CD4-positive, CD25-positive, alpha-beta regulatory T cell (primary cell): ENCODE results near the gene CALML3. TPM values are rescaled to one million over a fixed set of nuclear protein-coding genes. Genes with fewer than 3 reads are reported as not detected.

Source experiments
- ATAC-seq, 2 donors: fragments of 150-1000 bp; cut with Tn5 transposase; one replicate each; pipeline ENCODE4 v1.10.0; 2021; ENCODE audit warnings: low read depth in 2 of 2, moderate number of reproducible peaks in 2 of 2, moderate library complexity in 1 of 2
- DNase-seq, 3 donors: peaks; one replicate each; pipeline versions ENCODE4 v3.0.0 to v3.0.0-alpha.2; 2012 to 2022; ENCODE audit warnings: mixed read lengths in 1 of 3
- H3K27ac ChIP-seq: one replicate; pipeline ENCODE4 v1.7.0; 2013; ENCODE audit warnings: mild to moderate bottlenecking, low read length; ENCODE audit not compliant: insufficient read depth, poor library complexity, severe bottlenecking
- H3K27me3 ChIP-seq: one replicate; pipeline ENCODE4 v1.7.0; 2013; ENCODE audit warnings: low read length; ENCODE audit not compliant: control insufficient read depth, insufficient read depth
- H3K36me3 ChIP-seq: one replicate; pipeline ENCODE4 v1.7.0; 2013; ENCODE audit warnings: mild to moderate bottlenecking, low read length, moderate library complexity; ENCODE audit not compliant: control insufficient read depth, insufficient read depth
- H3K4me1 ChIP-seq: 2 replicates; pipeline ENCODE4 v1.7.0; 2013; ENCODE audit warnings: mild to moderate bottlenecking, low read length; ENCODE audit not compliant: insufficient read depth, control insufficient read depth, poor library complexity, severe bottlenecking
- H3K4me3 ChIP-seq: one replicate; pipeline ENCODE4 v1.7.0; 2013; ENCODE audit warnings: low read depth, mild to moderate bottlenecking, low read length, moderate library complexity
- H3K9me3 ChIP-seq, 2 experiments: 1 replicate in 1 of 2; 2 replicates in 1 of 2; pipeline ENCODE4 v1.7.0; 2013; ENCODE audit warnings: low read length in 2 of 2, mild to moderate bottlenecking in 1 of 2, moderate library complexity in 1 of 2; ENCODE audit not compliant: control insufficient read depth in 2 of 2
- H3K27ac Mint-ChIP-seq, 3 donors: one replicate each; pipeline ENCODE4 v1.8.0; 2020 to 2022; ENCODE audit warnings: mild to moderate bottlenecking in 3 of 3, mixed read lengths in 3 of 3, moderate library complexity in 2 of 3
- H3K27me3 Mint-ChIP-seq: one replicate; pipeline ENCODE4 v1.8.0; 2022; ENCODE audit warnings: mild to moderate bottlenecking, mixed read lengths
- H3K36me3 Mint-ChIP-seq: one replicate; pipeline ENCODE4 v1.8.0; 2020; ENCODE audit warnings: mixed read lengths
- H3K4me1 Mint-ChIP-seq, 4 donors: one replicate each; pipeline ENCODE4 v1.8.0; 2020 to 2022; ENCODE audit warnings: mixed read lengths in 4 of 4, mild to moderate bottlenecking in 1 of 4
- H3K4me3 Mint-ChIP-seq, 4 donors: one replicate each; pipeline ENCODE4 v1.8.0; 2020 to 2022; ENCODE audit warnings: mild to moderate bottlenecking in 4 of 4, mixed read lengths in 4 of 4, moderate library complexity in 3 of 4
- H3K9me3 Mint-ChIP-seq, 7 donors: one replicate each; pipeline ENCODE4 v1.8.0; 2020 to 2022; ENCODE audit warnings: mixed read lengths in 7 of 7, mild to moderate bottlenecking in 3 of 7, moderate library complexity in 2 of 7
- polyA plus RNA-seq, 4 donors: library from polyadenylated mRNA; unstranded; fragments of 300-500 nt; fragmentation: Illumina TruSeq; gene quantifications; one replicate each; pipeline ENCODE4 v1.2.3, GENCODE V29; 2021
- total RNA-seq: library from RNA; stranded (reverse); gene quantifications from one replicate; pipeline ENCODE4 v1.2.3, GENCODE V29; 2022

The CALML3 gene
- total and polyA plus RNA-seq, 5 donors from 2014 or later, result not detected

- DNase-seq (no peak), ATAC-seq (no peak)
- H3K9me3 ChIP-seq, result no peaks in the 10 kb centered on the region
- Mint-ChIP-seq H3K4me1 (peaks cover 0 to 3% (median 0%) of the 10 kb centered on the region in 4 donors), H3K4me3 (no peak overlapping the region), H3K27ac (peak overlapping the region in 1 of 3 donors; percentile 18), H3K27me3 (no peaks in the 10 kb centered on the region), H3K36me3 (no peaks in the 10 kb centered on the region), H3K9me3 (no peaks in the 10 kb centered on the region)
- no peaks in the 10 kb centered on the region for H3K4me1 ChIP-seq
- no peaks in the 10 kb centered on the region for H3K36me3 ChIP-seq
- no peak overlapping the region for H3K4me3 ChIP-seq
- H3K27me3 ChIP-seq, result no peaks in the 10 kb centered on the region
- no peak overlapping the region for H3K27ac ChIP-seq
Observed at GRCh38 chr10:5486853-5487235, 37.9 kb upstream of the CALML3 start.

- Histone ChIP-seq H3K4me1 (no peaks in the 10 kb centered on the region), H3K36me3 (no peaks in the 10 kb centered on the region), H3K4me3 (no peak overlapping the region), H3K27ac (no peak overlapping the region), H3K27me3 (no peaks in the 10 kb centered on the region), H3K9me3 (no peaks in the 10 kb centered on the region)
- no peaks in the 10 kb centered on the region for H3K27me3 Mint-ChIP-seq
- peaks cover 0 to 3% (median 0%) of the 10 kb centered on the region in 4 donors for H3K4me1 Mint-ChIP-seq
- peaks cover 0 to 4% (median 0%) of the 10 kb centered on the region in 7 donors for H3K9me3 Mint-ChIP-seq
- H3K36me3 Mint-ChIP-seq, result no peaks in the 10 kb centered on the region
- H3K27ac Mint-ChIP-seq, result no peak overlapping the region
- no peak overlapping the region for H3K4me3 Mint-ChIP-seq
- DNase-seq (no peak), ATAC-seq (no peak)
Observed at GRCh38 chr10:5488272-5489161, 36.2 kb upstream of the CALML3 start.

DNA sequence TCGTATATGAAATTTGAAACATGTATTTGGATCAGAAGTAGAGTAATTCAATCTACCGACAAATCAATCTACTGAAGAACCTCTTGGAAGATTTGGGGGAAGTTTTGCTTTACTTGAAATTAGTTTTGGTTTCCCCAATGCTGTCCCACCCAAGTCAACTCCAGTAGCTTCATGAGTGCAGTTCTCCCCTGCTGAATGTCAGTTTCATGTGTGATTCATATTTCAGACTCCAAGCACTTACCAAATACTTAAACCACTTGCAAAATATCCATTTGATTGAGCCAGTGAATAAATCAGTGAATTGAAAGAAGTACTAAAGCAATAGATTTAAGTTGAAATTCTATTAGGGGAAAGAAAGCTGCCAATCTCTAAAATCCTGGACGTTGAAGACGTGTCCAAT, 34.7 kb upstream of the CALML3 start:
- Mint-ChIP-seq H3K27me3 (no peaks in the 10 kb centered on the region), H3K9me3 (peaks cover 0 to 4% (median 0%) of the 10 kb centered on the region in 7 donors), H3K36me3 (no peaks in the 10 kb centered on the region), H3K4me1 (peaks cover 0 to 3% (median 0%) of the 10 kb centered on the region in 4 donors), H3K27ac (no peak overlapping the region), H3K4me3 (no peak overlapping the region)
- Histone ChIP-seq H3K36me3 (no peaks in the 10 kb centered on the region), H3K9me3 (no peaks in the 10 kb centered on the region), H3K4me3 (no peak overlapping the region), H3K27ac (no peak overlapping the region), H3K4me1 (no peaks in the 10 kb centered on the region), H3K27me3 (no peaks in the 10 kb centered on the region)
- DNase-seq (no peak), ATAC-seq (no peak)

DNA sequence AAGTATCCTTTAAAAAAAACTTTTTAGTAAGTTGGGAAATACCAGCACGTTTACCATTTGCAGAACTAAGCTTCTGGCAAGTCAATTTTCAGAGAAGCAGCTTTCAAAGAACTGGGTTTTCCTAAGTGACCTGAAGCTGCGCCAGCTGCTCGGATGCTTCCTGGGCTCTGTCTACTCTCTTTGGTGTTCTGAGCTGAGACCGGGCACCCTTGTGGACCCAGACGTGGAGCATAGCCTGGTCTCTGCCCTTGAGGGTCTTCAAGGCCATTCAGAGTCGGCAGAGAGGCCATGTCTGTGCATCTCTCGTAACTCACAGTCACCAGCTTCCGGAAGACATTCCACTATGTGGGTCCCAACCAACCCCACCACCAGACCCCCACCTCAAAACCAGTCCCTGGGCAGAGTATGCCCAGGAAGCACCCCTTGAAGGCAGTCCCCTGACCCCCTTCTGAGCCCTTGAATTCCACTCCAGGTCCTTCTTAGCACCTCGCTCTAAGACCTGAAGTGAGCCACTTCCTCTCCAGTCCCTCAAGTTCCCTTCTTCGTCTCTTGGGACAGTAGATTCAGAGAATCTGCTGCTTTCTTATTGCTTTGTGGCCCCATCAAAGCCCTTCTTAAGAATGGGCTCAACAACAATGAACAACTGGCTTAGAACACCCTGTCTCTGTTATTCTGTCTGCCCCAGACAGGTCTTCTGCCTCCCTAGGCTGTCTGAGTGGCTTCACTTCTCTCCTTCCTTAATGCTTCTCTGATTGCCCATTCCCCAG, 33.9 kb upstream of the CALML3 start:
- DNase-seq (peak in 1 of 3 donors; percentile 5), ATAC-seq (no peak)
- no peaks in the 10 kb centered on the region for H3K27me3 Mint-ChIP-seq
- H3K36me3 Mint-ChIP-seq, result no peaks in the 10 kb centered on the region
- H3K36me3 ChIP-seq, result no peaks in the 10 kb centered on the region
- no peaks in the 10 kb centered on the region for H3K27me3 ChIP-seq
- H3K4me3 ChIP-seq, result no peak overlapping the region
- no peaks in the 10 kb centered on the region for H3K9me3 ChIP-seq
- no peaks in the 10 kb centered on the region for H3K4me1 ChIP-seq
- H3K27ac Mint-ChIP-seq, result peak overlapping the region in 2 of 3 donors; percentile 21 to 44
- H3K27ac ChIP-seq, result no peak overlapping the region
- H3K9me3 Mint-ChIP-seq, result peaks cover 0 to 4% (median 0%) of the 10 kb centered on the region in 7 donors
- H3K4me3 Mint-ChIP-seq, result no peak overlapping the region
- peaks cover 0 to 3% (median 0%) of the 10 kb centered on the region in 4 donors for H3K4me1 Mint-ChIP-seq

DNA sequence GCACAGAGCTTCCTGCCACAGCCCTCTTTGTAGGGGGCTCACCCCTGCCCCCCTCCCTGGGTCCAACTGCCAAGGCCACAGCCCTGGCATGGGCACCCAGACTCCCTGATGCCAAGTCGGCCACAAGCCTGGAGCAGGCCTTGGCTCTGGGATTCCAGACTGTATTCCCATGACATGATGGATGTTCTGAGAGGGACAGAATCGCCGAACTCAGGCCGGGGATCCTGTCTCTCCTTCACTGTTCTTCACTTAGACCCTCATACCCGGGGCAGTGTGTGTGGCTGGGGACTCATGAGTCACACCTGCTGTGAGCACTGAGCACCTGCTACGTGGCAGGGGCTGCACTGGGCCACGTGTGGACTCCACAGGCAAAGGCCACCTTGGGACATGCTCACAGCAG, 33.3 kb upstream of the CALML3 start:
- H3K27ac Mint-ChIP-seq, result peak overlapping the region in 2 of 3 donors; percentile 21 to 44
- no peaks in the 10 kb centered on the region for H3K27me3 Mint-ChIP-seq

GRCh38 chr10:5492322-5492855, 32.4 kb upstream of the CALML3 start:
- ATAC-seq, result no peak
- no peak overlapping the region for H3K4me3 ChIP-seq
- no peaks in the 10 kb centered on the region for H3K36me3 ChIP-seq
- no peaks in the 10 kb centered on the region for H3K27me3 ChIP-seq
- Mint-ChIP-seq H3K27me3 (no peaks in the 10 kb centered on the region), H3K4me1 (peaks cover 0 to 3% (median 0%) of the 10 kb centered on the region in 4 donors), H3K9me3 (peaks cover 0 to 4% (median 0%) of the 10 kb centered on the region in 7 donors), H3K4me3 (no peak overlapping the region), H3K36me3 (no peaks in the 10 kb centered on the region), H3K27ac (no peak overlapping the region)
- no peak overlapping the region for H3K27ac ChIP-seq
- no peak for DNase-seq
- H3K9me3 ChIP-seq, result no peaks in the 10 kb centered on the region
- H3K4me1 ChIP-seq, result no peaks in the 10 kb centered on the region

More for the DNA sequence above, 33.3 kb upstream of the CALML3 start:
- no peaks in the 10 kb centered on the region for H3K27me3 ChIP-seq
- H3K27ac ChIP-seq, result no peak overlapping the region
- Mint-ChIP-seq H3K4me3 (no peak overlapping the region), H3K4me1 (peaks cover 0 to 3% (median 0%) of the 10 kb centered on the region in 4 donors), H3K9me3 (peaks cover 0 to 4% (median 0%) of the 10 kb centered on the region in 7 donors), H3K36me3 (no peaks in the 10 kb centered on the region)
- no peak for DNase-seq
- H3K4me1 ChIP-seq, result no peaks in the 10 kb centered on the region
- H3K9me3 ChIP-seq, result no peaks in the 10 kb centered on the region
- no peak for ATAC-seq
- H3K36me3 ChIP-seq, result no peaks in the 10 kb centered on the region
- no peak overlapping the region for H3K4me3 ChIP-seq

GRCh38 chr10:5492929-5493576, 31.7 kb upstream of the CALML3 start:
- Histone ChIP-seq H3K4me1 (no peaks in the 10 kb centered on the region), H3K27me3 (no peaks in the 10 kb centered on the region), H3K36me3 (no peaks in the 10 kb centered on the region), H3K9me3 (no peaks in the 10 kb centered on the region), H3K4me3 (no peak overlapping the region), H3K27ac (no peak overlapping the region)
- DNase-seq (no peak), ATAC-seq (no peak)
- H3K4me1 Mint-ChIP-seq, result peaks cover 0 to 3% (median 0%) of the 10 kb centered on the region in 4 donors
- H3K9me3 Mint-ChIP-seq, result peaks cover 0 to 4% (median 0%) of the 10 kb centered on the region in 7 donors
- no peak overlapping the region for H3K4me3 Mint-ChIP-seq
- no peak overlapping the region for H3K27ac Mint-ChIP-seq
- no peaks in the 10 kb centered on the region for H3K36me3 Mint-ChIP-seq
- no peaks in the 10 kb centered on the region for H3K27me3 Mint-ChIP-seq
